Left forelimb (tissue), 1 donor: Measurements from ENCODE around the gene TMOD1.
"Not testable (repeated sequence)": the region's sequence is repeated elsewhere in the genome, so short reads cannot be mapped to it uniquely, and the experiment has no call there.

ENCODE experiments used
- DNase-seq: peaks from one replicate; pipeline ENCODE4 v3.0.0-alpha.2; 2018; ENCODE audit warnings: low spot score

TMOD1 gene

DNA sequence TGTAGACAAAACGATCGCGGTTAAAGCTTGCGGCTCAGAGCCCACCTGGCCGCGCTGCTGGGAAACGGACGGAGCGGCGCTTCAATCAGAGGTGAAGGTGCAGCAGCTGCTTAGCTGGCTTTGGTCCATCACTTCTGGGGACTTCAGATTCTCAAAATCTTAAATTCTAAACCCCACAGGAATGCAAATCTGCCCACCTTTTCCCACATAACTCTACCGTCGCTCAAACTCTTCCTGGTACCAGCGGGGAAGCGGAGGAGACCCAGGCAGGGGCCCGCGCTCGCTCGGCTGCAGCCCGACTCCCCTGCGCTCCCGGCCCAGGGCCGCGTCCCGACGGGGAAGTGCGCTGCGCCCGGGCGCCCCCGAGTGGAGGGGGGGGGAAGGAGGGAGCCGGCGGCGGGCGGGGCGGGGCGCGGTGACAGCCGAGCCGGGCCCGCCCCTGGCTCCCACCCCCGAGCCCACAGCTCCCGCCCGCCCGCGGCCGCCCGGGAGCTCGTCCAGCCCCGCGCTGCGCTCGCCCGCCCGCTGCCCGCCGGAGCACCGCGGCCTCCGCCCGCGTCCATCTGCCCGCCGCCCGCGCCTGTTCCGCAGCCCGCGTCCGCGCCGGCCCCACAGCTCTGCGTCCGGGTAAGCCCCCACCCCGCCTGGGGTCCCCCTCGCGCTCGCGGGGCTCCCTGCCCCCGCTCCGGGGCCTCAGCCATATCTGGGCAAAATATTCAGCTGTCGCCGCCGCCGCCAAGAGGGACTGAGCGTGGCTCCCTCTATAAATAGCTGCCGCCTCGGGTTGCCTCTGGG, at the start of gene TMOD1:
Gene TMOD1, plus strand, starts transcription at position 490 of the 795 bp plus-strand sequence. CDS start 22,523 bp downstream, outside the sequence.
- DNase-seq: no peak

DNA sequence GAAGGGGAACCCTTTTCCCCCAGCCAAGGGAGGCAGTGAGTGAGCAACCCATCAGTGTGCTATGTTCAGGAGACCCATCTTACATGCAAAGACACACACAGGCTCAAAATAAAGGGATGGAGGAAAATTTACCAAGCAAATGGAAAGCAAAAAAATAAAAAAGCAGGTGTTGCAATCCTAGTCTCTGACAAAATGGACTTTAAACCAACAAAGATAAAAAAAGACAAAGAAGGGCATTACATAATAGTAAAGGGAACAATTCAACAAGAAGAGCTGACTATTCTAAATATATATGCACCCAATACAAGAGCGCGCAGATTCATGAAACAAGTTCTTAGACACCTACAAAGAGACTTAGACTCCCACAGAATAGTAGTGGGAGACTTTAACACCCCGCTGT, 47.9 kb upstream of the TMOD1 start:
- not testable (repeated sequence) for DNase-seq

GRCh38 chr9:97456841-97457240, 44.6 kb upstream of the TMOD1 start:
- not testable (repeated sequence) for DNase-seq

DNA sequence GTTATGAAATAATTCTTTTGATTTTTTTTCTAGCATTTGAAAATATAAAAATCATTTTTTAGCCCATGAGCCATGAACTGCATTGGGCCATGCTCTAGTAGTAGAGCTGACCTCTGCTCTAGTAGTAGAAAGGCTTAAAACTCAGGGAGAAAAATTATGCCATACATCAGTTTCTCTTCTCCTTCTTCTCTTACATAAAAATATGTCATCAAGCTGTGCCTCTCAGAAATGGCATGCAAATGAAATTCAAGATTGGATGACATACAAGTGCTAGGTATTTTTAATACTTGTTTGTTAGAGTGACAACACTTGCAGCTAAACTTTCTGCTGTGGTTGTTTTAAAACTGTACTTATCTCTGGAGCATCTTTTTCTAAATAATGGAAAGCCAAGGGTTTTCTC, 42.1 kb upstream of the TMOD1 start:
- DNase-seq: no peak

DNA sequence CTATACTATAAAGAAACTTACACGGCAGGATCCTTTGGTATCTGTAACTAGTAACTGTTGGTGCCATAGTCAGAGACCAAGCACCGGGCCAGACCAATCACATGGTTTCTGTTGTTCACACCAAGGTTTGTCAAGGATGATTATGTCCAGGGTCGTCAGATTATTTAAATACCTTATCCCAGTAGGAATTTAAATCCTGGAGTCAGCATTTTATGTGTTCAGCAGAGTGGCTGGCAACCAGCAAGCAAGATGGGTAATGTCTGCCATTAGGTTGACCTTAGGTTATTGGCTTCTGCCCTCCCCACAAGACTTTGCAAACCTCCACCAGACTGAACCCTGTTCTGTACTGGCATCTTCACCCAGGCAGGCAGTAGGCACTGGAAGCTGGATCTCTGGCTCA, 39.3 kb upstream of the TMOD1 start:
- no peak for DNase-seq

GRCh38 chr9:97462914-97463313, 38.6 kb upstream of the TMOD1 start:
- no peak for DNase-seq

DNA sequence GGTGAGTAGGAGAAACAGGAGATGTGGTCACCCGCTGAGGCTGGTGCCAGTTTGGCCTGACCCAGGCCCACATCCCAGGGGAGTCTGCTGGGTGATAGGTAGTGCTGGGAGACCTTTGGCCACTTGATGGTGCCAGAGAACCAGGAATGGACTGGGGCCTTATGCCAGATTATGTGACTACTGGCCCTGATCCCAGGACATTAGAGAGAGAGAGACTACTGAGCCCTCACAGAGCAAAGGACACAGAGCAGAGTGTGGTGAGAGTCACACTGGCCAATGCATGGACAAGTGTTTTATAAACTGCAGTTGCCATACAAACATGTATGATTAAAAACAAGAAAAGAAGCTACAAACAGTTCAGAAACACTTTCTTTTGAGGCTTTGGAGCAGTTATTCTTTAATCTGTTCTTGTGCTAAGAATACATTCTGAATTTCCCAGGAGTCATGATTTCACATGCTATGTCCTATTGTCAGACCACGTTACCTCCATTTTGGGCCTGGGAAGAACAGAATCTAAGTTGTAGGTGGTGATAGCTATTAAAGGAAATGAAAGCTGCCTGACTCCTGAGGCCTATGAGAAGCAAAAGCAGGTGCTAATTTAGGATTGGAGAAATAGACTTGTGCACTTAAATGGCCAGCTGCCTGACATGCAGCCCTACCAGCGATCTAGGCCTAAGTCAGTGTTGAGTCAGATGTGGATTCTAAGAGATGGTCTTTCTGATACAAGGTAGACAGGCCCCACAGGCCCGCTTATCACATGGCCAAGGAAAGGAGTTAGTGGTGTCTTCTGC, 32.6 kb upstream of the TMOD1 start:
- DNase-seq: peak; percentile 67

- DNase-seq: no peak
Measured at GRCh38 chr9:97470076-97470475, 31.4 kb upstream of the TMOD1 start.

- DNase-seq: no peak
Measured at GRCh38 chr9:97473717-97474116, 27.7 kb upstream of the TMOD1 start.

DNA sequence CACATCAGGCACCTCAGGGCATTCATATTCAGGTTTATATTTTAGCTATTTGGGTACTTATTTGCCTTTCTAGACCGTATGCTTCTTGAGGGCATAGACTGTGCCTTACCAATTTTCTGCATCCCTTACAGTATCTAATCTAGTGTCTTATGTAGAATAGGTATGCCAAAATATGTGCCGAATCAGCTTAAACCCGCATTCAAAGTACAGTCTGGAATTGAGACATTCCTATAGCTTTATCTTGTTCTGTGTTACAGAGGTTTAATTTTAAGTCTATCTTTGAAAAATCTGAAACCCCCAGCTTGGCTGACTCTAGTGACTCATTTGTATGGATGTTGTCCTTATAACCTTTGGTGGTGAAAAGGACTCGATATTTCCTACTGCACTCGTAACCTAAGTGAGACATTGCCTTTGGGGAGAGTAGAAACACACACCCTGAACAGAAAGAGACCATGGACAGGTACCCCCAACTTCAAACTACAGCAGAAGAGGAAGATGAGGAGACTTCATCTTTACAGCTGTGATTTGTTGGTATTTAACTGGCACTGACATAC, 27.0 kb upstream of the TMOD1 start:
- DNase-seq: no peak

GRCh38 chr9:97475059-97475458, 26.4 kb upstream of the TMOD1 start:
- no peak for DNase-seq

DNA sequence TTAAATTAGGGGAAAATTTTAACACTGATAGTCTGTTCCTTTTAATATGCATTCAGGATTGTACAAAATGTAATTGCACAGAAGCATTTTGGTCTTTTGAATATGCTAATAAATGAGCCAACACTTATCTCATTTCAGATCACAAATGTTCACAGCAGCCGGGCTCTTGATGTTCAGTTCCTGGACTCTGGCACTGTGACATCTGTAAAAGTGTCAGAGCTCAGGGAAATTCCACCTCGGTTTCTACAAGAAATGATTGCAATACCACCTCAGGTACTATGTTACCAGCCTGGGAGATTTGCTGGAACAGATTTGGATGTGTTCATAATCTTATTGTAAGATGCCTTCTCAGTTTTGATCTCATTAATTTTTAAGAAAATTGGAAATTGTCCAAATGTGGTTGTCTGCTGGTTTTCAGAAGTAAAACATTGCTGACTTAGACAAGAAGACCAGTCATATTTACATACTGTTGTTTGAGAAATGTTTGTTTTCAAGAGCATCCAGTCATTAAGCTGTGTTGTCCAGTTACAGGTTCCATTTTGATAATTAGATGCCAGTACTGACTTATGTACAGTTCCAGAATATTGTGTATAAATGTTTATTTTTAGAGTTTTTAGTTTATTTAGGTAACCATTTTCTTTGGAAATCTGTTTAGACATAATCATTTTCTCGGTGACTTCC, 23.0 kb upstream of the TMOD1 start:
- no peak for DNase-seq

DNA sequence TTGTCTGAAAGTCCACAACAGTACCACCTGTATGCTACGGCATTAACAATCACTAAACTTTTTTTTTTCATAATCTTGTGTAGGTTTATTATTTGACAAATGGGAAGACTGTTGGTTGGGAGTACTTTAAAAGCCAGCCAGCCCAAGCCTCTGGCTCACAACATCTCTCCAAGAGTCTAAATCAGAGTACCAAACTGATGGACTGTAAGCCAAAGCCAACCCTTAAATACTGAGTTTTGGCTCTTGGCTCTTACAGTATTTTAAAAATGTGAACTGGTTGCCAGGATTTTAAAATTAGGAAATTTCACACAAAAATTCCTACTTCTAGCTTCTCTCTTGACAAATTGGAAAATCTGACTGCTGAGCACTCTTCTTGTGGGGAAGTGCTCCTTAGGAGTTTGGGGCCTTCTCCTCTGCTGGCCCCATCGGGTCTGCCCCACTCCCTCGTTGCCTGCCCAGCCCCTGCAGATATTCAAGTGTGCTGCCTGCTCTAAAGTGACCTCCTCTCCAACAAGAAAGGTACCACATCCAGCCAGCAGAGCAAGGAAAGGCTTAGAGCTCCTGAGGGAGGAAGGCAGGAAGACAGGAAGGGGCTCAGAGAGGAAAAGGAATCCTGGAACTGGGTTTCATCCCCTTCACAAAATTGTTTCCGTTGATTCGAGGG, 21.8 kb upstream of the TMOD1 start:
- no peak for DNase-seq

GRCh38 chr9:97480174-97480573, 21.3 kb upstream of the TMOD1 start:
- no peak for DNase-seq

DNA sequence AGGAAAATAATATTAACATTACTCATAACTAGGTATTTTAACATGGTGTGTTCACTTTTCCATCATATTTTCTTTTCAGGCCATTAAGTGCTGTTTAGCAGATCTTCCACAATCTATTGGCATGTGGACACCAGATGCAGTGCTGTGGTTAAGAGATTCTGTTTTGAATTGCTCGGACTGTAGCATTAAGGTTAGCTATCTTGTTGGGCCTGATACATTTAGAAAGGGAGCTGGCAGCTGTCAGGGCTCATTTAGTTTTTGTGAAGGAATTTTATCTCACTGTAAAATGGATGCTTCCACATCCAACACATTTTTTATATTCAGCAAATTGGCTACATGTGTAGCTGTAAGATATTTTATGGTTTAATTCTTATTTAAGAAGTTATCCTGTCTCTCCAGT, 20.7 kb upstream of the TMOD1 start:
- no peak for DNase-seq

DNA sequence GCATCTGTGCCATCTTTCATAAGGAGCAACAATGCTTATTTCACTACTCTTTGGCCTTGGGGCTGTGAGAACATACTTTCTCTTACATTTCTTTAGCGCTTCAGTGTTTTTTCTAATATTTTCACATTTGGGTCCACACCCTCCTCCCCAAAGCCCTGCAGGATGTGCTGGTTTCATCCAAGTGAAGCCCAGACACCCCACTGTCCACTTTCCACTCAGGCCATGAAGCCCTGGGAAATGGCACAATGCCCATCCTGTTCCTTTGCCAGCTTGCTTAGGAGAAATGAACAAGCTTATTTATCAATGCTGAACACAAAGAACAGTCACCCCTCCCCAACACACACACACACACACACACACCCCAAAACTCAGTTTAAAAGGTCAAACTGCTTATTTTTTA, 17.3 kb upstream of the TMOD1 start:
- no peak for DNase-seq

GRCh38 chr9:97487107-97487506, 14.4 kb upstream of the TMOD1 start:
- no peak for DNase-seq

DNA sequence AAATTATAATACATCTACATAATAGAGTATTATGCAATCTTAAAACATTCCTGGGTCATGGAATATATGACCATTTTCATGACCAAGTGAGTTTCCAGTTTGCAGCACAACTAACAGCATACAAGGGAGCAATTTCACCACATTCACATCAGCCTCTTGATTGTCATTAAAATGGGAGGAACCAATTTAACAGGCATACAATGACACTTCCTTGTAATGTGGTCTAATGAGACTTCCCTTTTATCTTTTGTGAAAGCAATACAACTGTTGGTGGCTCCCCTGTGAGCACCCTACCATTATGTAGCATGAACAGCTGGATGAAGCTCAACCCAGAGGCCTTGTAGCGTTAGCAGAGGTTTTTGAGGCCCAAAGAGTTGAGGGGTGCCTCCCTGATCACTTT, 13.6 kb upstream of the TMOD1 start:
- DNase-seq: no peak

GRCh38 chr9:97491216-97491999, 10.1 kb upstream of the TMOD1 start:
- no peak for DNase-seq

GRCh38 chr9:97497558-97498375, 3.7 kb upstream of the TMOD1 start:
- not testable (repeated sequence) for DNase-seq
